Measurements from ENCODE around the gene ZDHHC11B. TPM values are rescaled to one million over a fixed set of nuclear protein-coding genes. Genes with fewer than 3 reads are reported as not detected.
"Not testable (repeated sequence)": the region's sequence is repeated elsewhere in the genome, so short reads cannot be mapped to it uniquely, and the experiment has no call there.

Gene ZDHHC11B
- total RNA-seq, 1 donor from 2014 or later: 0.64 TPM

- intact Hi-C loops (cut with DNase I); H3K27ac ChIP-seq; H3K4me1 ChIP-seq; DNase-seq (ENCODE audit: low spot score in 2 of 2); H3K27me3 ChIP-seq; H3K4me3 ChIP-seq; H3K36me3 ChIP-seq: not testable (repeated sequence)
- H3K9me3 ChIP-seq: peaks cover 25% of the 10 kb centered on the region in 2 donors
Measured at GRCh38 chr5:696753-697702, 87.5 kb downstream of the ZDHHC11B start.

DNA sequence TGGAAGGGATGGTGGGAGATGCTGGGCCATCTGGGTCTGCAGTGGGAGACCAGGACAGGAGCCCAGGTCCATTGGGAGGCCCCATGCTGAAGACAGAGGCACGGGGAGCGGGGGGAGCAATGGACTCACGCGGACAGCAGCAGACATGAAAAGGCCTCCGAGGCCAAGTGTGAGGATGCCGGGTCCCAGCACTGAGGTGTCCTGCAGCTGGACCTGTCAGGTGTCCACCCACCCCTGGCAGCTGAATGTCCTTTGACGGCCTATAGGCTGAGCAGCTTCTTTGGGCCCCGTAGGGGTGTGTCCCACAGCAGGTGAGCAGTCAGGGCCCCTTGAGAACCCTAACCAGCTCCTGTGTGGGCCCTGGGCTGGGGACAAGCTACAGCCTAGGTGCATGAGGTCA is 88.3 kb downstream of the ZDHHC11B start:
- H3K4me3 ChIP-seq; intact Hi-C loops (cut with DNase I); H3K4me1 ChIP-seq; DNase-seq (ENCODE audit: low spot score in 2 of 2); H3K27ac ChIP-seq; H3K27me3 ChIP-seq; H3K36me3 ChIP-seq: not testable (repeated sequence)
- H3K9me3 ChIP-seq: peaks cover 25% of the 10 kb centered on the region in 2 donors

DNA sequence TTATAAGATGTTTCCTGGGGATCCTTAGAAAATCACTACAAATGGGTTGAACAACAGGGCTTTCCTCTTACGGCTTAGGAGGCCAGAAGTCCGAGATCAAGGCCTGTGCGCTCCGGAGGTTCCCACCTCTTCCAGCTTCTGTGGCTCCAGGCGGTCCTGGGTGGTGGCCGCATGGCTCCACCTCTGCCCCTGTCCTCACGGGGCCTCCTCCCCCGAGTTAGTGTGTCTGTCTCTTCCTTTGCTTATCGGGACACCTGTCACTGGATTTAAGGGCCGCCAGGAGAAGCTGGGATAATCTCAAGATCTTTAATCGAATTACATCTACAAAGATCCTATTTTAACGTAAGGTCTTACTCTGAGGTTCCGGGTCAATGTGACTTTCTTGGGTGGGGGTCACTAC is 89.1 kb downstream of the ZDHHC11B start:
- intact Hi-C loops (cut with DNase I); DNase-seq (ENCODE audit: low spot score in 2 of 2); H3K4me3 ChIP-seq: not testable (repeated sequence)

GRCh38 chr5:694042-694431 is 90.5 kb downstream of the ZDHHC11B start:
- DNase-seq (ENCODE audit: low spot score in 2 of 2); H3K36me3 ChIP-seq; H3K27ac ChIP-seq; H3K4me1 ChIP-seq; H3K27me3 ChIP-seq: not testable (repeated sequence)
- H3K4me3 ChIP-seq: peak overlapping the region; percentile 74 to 90
- intact Hi-C loops (cut with DNase I): loop anchor here (5.0 kb wide), 1 partner anchor 222 kb away; no protein-coding TSS in a partner anchor
- peaks cover 15% of the 10 kb centered on the region in 2 donors for H3K9me3 ChIP-seq

More for the DNA sequence above, 89.1 kb downstream of the ZDHHC11B start:
- peaks cover 20 to 21% of the 10 kb centered on the region in 2 donors for H3K9me3 ChIP-seq
- H3K27me3 ChIP-seq, H3K4me1 ChIP-seq, H3K36me3 ChIP-seq, H3K27ac ChIP-seq: not testable (repeated sequence)

GRCh38 chr5:693271-694041 is 91.1 kb downstream of the ZDHHC11B start, which contains the start of gene TPPP:
TSS of gene TPPP (minus strand) at chr5:693352. CDS start at chr5:678060, 15,292 bp downstream.
- not testable (repeated sequence) for H3K9me3 ChIP-seq, H3K4me1 ChIP-seq, H3K27me3 ChIP-seq, H3K36me3 ChIP-seq
- peak; percentile 73 to 92 for DNase-seq (ENCODE audit: low spot score in 2 of 2)
- Histone ChIP-seq H3K27ac (peak within 1 kb of the TSS; percentile 60 to 62), H3K4me3 (peak within 1 kb of the TSS; percentile 74 to 90)
- intact Hi-C loops (cut with DNase I): loop anchor here (2.0 to 5.0 kb wide), 3 partner anchors 81 to 221 kb away; partner anchors contain the start of genes BRD9, CEP72 and TRIP13

DNA sequence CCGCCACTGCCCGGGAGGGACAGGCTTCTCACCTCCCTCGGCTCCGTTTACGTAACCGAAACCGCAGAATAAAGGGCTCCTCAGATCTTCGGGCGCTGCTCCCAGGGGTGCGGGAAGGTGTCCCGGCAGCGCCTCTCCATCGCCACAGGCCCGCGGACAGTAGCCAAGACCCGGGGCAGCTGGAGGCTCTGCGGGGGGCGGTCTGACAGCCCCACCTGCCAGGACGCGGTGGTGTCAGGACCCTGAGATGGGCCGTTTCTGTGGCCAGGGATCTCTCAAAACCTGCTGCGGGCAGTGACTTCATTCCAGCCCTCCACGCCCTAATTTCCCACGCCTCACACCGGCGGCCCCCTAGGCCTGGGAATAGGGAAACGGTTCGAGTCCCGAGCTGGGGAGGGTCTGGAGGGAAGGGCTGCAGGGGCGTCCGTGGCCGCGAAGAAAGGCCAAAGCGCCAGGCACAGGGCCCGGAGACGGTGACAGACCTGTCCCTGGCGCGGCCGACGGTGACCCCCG is 91.9 kb downstream of the ZDHHC11B start:
- DNase-seq (ENCODE audit: low spot score in 2 of 2): peak in 1 of 2 donors; percentile 64
- not testable (repeated sequence) for H3K36me3 ChIP-seq, H3K27ac ChIP-seq, H3K9me3 ChIP-seq, H3K4me1 ChIP-seq, H3K27me3 ChIP-seq
- intact Hi-C loops (cut with DNase I): loop anchor here (2.0 to 5.0 kb wide), 3 partner anchors 80 to 220 kb away; partner anchors contain the start of genes BRD9, CEP72 and TRIP13
- peak overlapping the region; percentile 74 to 90 for H3K4me3 ChIP-seq

DNA sequence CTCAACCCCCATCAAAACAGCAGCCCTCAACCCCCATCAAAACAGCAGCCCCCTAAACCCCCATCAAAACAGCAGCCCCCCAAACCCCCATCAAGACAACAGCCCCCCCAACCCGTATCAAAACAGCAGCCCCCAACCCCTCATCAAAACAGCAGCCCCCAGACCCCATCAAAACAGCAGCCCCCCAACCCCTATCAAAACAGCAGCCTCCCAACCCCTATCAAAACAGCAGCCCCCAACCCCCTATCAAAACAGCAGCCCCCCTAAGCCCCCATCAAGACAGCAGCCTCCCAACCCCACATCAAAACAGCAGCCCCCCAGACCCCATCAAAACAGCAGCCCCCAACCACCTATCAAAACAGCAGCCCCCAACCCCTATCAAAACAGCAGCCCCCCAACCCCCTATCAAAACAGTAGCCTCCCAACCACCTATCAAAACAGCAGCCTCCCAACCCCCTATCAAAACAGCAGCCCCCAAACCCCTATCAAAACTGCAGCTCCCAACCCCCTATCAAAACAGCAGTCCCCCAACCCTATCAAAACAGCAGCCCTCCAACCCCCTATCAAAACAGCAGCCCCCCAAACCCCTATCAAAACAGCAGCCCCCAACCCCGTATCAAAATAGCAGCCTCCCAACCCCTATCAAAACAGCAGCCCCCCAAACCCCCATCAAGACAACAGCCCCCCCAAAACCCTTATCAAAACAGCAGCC is 92.6 kb downstream of the ZDHHC11B start:
- Histone ChIP-seq H3K4me3 (peak overlapping the region; percentile 74 to 90), H3K27me3 (no peaks in the 10 kb centered on the region), H3K36me3 (no peaks in the 10 kb centered on the region), H3K27ac (no peak overlapping the region), H3K9me3 (no peaks in the 10 kb centered on the region), H3K4me1 (peaks cover 0 to 3% of the 10 kb centered on the region in 2 donors)
- TF ChIP-seq CTCF (IDR thresholded peaks at IDR 0.05): no peak
- DNase-seq (ENCODE audit: low spot score in 2 of 2): no peak
- intact Hi-C loops (cut with DNase I): loop anchor here (2.0 to 5.0 kb wide), 3 partner anchors 79 to 220 kb away; partner anchors contain the start of genes BRD9, CEP72 and TRIP13

- DNase-seq (ENCODE audit: low spot score in 2 of 2); H3K27me3 ChIP-seq; H3K27ac ChIP-seq; H3K9me3 ChIP-seq; H3K36me3 ChIP-seq; H3K4me1 ChIP-seq: not testable (repeated sequence)
- intact Hi-C loops (cut with DNase I): loop anchor here (5.0 kb wide), 1 partner anchor 219 kb away; no protein-coding TSS in a partner anchor
- peak overlapping the region in 1 of 2 donors; percentile 30 for H3K4me3 ChIP-seq
Measured at GRCh38 chr5:691049-691448, 93.5 kb downstream of the ZDHHC11B start.

DNA sequence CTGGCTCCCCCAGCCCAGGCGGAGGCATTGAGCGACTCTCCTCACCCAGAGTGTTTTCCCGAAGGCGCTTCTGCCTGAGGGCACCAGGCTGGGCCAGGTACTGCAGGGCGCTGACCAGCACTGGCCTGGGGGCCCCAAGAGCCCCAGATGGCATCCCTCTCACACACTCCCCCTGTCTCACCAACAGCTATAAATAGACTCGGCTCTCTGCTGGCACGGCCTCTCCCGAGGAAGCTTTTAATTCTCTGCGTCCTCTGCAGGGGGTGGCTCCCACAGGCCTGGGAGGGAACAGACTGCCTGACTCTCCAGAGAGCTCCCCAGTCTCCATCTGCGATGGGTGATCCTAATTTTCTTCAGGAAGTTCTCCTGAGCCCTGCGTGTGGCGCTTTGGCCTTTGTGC is 94.2 kb downstream of the ZDHHC11B start:
- H3K27ac ChIP-seq; DNase-seq (ENCODE audit: low spot score in 2 of 2): not testable (repeated sequence)
- intact Hi-C loops (cut with DNase I): loop anchor here (5.0 kb wide), 1 partner anchor 218 kb away; no protein-coding TSS in a partner anchor

GRCh38 chr5:688348-689010 is 96.0 kb downstream of the ZDHHC11B start:
- H3K4me3 ChIP-seq; H3K4me1 ChIP-seq; H3K27me3 ChIP-seq; DNase-seq (ENCODE audit: low spot score in 2 of 2); intact Hi-C loops (cut with DNase I); H3K36me3 ChIP-seq; H3K9me3 ChIP-seq; H3K27ac ChIP-seq: not testable (repeated sequence)

More for the DNA sequence above, 94.2 kb downstream of the ZDHHC11B start:
- not testable (repeated sequence) for H3K9me3 ChIP-seq, H3K27me3 ChIP-seq, H3K4me3 ChIP-seq, H3K4me1 ChIP-seq, H3K36me3 ChIP-seq

DNA sequence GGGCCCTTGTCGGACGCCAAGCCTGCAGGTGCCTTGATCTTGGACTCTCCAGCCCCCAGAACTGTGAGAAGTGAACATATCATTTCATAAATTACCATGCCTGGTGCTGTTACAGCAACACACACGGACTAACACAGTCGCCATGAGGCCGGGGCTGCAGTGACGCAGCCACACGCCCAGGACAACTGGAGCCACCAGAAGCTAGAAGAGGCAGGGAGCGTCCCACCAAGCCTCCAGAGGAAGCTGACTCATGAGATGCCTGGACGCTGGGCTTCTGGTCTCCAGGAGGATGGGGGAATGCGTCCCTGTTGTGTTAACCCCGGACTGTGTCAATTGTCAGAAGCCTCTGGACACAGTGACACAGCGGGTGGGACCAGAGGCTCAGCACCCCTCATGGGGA is 97.6 kb downstream of the ZDHHC11B start:
- H3K4me1 ChIP-seq; H3K36me3 ChIP-seq; intact Hi-C loops (cut with DNase I); H3K27me3 ChIP-seq; H3K4me3 ChIP-seq; H3K27ac ChIP-seq; DNase-seq (ENCODE audit: low spot score in 2 of 2); H3K9me3 ChIP-seq: not testable (repeated sequence)

All from ascending aorta (tissue), 2 donors.